Esophagus squamous epithelium (tissue), 4 donors: ENCODE results near the gene GPRASP2.

Experiments
- CTCF ChIP-seq, 6 experiments: fragments of 450-650 bp in 4 of 6; fragments of 200-600 bp in 2 of 6; sonication (generic) in 2 of 6; IDR thresholded peaks; one replicate each; pipeline ENCODE4 v1.5.1; 2016 to 2019; ENCODE audit warnings: antibody characterized with exemption in 6 of 6, mild to moderate bottlenecking in 4 of 6, moderate library complexity in 4 of 6
- POLR2A ChIP-seq, 4 donors: fragments of 450-650 bp; IDR thresholded peaks; one replicate each; pipeline ENCODE4 v1.6.1; 2017; ENCODE audit warnings: antibody characterized with exemption in 4 of 4, mild to moderate bottlenecking in 4 of 4, moderate library complexity in 3 of 4

GRCh38 chrX:102708900-102709299, 3.3 kb upstream of the GPRASP2 start:
- TF ChIP-seq CTCF (IDR thresholded peaks at IDR 0.05) (no peak), POLR2A (IDR thresholded peaks at IDR 0.05) (no peak)
